ENCODE measurements around the gene RIBC2. TPM values are rescaled to one million over a fixed set of nuclear protein-coding genes. Genes with fewer than 3 reads are reported as not detected.

Gene RIBC2
- total and polyA plus RNA-seq, 2 of the 13 experiments (the other 11 are each of a cell fraction or from before 2014, with no cell fraction given) = 0.55 TPM; not detected in 1

DNA sequence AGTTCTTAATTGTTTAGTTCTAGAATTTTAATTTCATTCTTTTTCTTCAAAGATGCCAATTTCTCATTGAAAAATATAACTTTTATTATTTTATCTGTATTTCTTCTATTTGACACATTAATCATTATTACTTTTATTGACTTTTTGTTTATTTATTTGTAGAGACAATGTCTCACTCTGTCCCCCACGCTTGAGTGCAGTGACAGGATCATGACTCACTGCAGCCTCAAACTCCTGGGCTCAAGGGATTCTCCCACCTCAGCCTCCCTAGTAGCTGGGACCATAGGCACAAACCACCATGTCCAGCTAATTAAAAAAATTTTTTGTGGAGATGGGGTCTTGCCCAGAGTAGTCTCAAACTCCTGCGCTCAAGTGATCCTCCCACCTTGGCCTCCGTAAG is 58.9 kb downstream of the RIBC2 start:
- no peak for ATAC-seq

More for the DNA sequence above, 58.9 kb downstream of the RIBC2 start:
- intact Hi-C loops (cut with micrococcal nuclease; ENCODE audit: unreplicated experiment) (no loop called here), in situ Hi-C loops (cut with HindIII; ENCODE audit: extremely low pct_ligation_motif_present, low pct_unique_long_range_greater_than_20kb) (no loop called here)
- FAIRE-seq (no peak), DNase-seq (ENCODE audit: low spot score) (no peak)
- TF ChIP-seq RORA (CRISPR knock-in tag; IDR thresholded peaks at IDR 0.05) (no peak), NFE2 (CRISPR knock-in tag; IDR thresholded peaks at IDR 0.05) (no peak), SRSF1 (optimal IDR thresholded peaks at IDR 0.05; ENCODE audit: low read depth, low read length) (no peak), HDAC2 (CRISPR knock-in tag; IDR thresholded peaks at IDR 0.05) (no peak), ZNF720 (CRISPR knock-in tag; IDR thresholded peaks at IDR 0.05) (no peak), GABPA (IDR thresholded peaks at IDR 0.05; ENCODE audit: low read depth, low read length) (no peak), GABPA (CRISPR knock-in tag; IDR thresholded peaks at IDR 0.05; ENCODE audit: low read depth) (no peak), ZFP36 (IDR thresholded peaks at IDR 0.05; ENCODE audit: borderline replicate concordance, low read depth, low read length, partially characterized antibody) (no peak), ZFP82 (CRISPR knock-in tag; IDR thresholded peaks at IDR 0.05; ENCODE audit: borderline replicate concordance) (no peak), TARDBP (CRISPR knock-in tag; IDR thresholded peaks at IDR 0.05) (no peak), ISX (CRISPR knock-in tag; conservative IDR thresholded peaks at IDR 0.05) (no peak), ARNTL (CRISPR knock-in tag; IDR thresholded peaks at IDR 0.05) (no peak), RAD21 (CRISPR knock-in tag; IDR thresholded peaks at IDR 0.05) (no peak)
- TF ChIP-seq, protein P1, sequence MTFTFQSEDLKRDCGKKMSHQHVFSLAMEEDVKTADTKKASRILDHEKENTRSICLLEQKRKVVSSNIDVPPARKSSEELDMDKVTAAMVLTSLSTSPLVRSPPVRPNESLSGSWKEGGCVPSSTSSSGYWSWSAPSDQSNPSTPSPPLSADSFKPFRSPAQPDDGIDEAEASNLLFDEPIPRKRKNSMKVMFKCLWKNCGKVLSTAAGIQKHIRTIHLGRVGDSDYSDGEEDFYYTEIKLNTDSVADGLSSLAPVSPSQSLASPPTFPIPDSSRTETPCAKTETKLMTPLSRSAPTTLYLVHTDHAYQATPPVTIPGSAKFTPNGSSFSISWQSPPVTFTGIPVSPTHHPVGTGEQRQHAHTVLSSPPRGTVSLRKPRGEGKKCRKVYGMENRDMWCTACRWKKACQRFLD (CRISPR knock-in tag; IDR thresholded peaks at IDR 0.05; ENCODE audit: borderline replicate concordance) = no peak
- TF ChIP-seq, protein P2, sequence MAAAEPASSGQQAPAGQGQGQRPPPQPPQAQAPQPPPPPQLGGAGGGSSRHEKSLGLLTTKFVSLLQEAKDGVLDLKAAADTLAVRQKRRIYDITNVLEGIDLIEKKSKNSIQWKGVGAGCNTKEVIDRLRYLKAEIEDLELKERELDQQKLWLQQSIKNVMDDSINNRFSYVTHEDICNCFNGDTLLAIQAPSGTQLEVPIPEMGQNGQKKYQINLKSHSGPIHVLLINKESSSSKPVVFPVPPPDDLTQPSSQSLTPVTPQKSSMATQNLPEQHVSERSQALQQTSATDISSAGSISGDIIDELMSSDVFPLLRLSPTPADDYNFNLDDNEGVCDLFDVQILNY (CRISPR knock-in tag; conservative IDR thresholded peaks at IDR 0.05) = no peak
- TF ChIP-seq, protein P3, sequence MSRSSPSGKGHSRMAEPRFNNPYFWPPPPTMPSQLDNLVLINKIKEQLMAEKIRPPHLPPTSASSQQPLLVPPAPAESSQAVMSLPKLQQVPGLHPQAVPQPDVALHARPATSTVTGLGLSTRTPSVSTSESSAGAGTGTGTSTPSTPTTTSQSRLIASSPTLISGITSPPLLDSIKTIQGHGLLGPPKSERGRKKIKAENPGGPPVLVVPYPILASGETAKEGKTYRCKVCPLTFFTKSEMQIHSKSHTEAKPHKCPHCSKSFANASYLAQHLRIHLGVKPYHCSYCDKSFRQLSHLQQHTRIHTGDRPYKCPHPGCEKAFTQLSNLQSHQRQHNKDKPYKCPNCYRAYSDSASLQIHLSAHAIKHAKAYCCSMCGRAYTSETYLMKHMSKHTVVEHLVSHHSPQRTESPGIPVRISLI (CRISPR knock-in tag; IDR thresholded peaks at IDR 0.05; ENCODE audit: borderline replicate concordance) = no peak
- TF ChIP-seq, protein P4, sequence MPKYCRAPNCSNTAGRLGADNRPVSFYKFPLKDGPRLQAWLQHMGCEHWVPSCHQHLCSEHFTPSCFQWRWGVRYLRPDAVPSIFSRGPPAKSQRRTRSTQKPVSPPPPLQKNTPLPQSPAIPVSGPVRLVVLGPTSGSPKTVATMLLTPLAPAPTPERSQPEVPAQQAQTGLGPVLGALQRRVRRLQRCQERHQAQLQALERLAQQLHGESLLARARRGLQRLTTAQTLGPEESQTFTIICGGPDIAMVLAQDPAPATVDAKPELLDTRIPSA (CRISPR knock-in tag; IDR thresholded peaks at IDR 0.05; ENCODE audit: borderline replicate concordance) = no peak
- Histone ChIP-seq H4K20me1 (ENCODE audit: insufficient read depth, low read length) (no peaks in the 10 kb centered on the region), H3K36me3 (replicated peaks in 1 of 2; ENCODE audit: control insufficient read depth in 1 of 2, insufficient read depth in 2 of 2, low read length in 2 of 2) (no peaks in the 10 kb centered on the region), H3K9ac (ENCODE audit: insufficient read depth, low read depth, low read length) (no peak overlapping the region), H3K9me3 (ENCODE audit: low read length) (no peaks in the 10 kb centered on the region), H2AFZ (ENCODE audit: low read length) (no peak overlapping the region), H3K79me2 (ENCODE audit: insufficient read depth, low read length) (no peaks in the 10 kb centered on the region), H3K4me3 (replicated peaks in 1 of 3; ENCODE audit: insufficient read depth in 1 of 3, low read depth in 2 of 3, low read length in 3 of 3) (no peak overlapping the region), H3K4me1 (ENCODE audit: insufficient read depth, low read length) (peaks cover 48% of the 10 kb centered on the region), H3K4me2 (ENCODE audit: low read depth, low read length) (no peak overlapping the region), H3K27me3 (ENCODE audit: control insufficient read depth in 1 of 2, insufficient read depth in 2 of 2, low read length in 2 of 2) (no peaks in the 10 kb centered on the region), H3K27ac (ENCODE audit: extremely low read length, insufficient read depth, low read length) (no peak overlapping the region)
- CTCF ChIA-PET (ENCODE audit: low intra/inter-chr PET ratio, low total read pairs) = no interaction called here
- WGBS (ENCODE audit: low lambda C conversion rate) = 67% methylated on average over 3 of the region's 3 CpGs
- POLR2A ChIA-PET = interaction anchor here (0.8 kb wide), 1 partner anchor 32 kb away, joined by 3 read pairs; no protein-coding TSS in a partner anchor
- BruUV-seq (replicated peaks) = no TSS peak

Data from HepG2 (cell line).